HepG2 (cell line): Measurements from ENCODE around the gene BYSL.

ENCODE experiments used
- FOSL1 ChIP-seq: sonication (generic); formaldehyde crosslinking; IDR thresholded peaks from 2 replicates; pipeline ENCODE4 v1.9.0; 2021; ENCODE audit warnings: missing genetic modification reagents, borderline replicate concordance
- HOXD1 ChIP-seq: sonication (generic); formaldehyde crosslinking; IDR thresholded peaks from 2 replicates; pipeline ENCODE4 v1.5.0; 2020; ENCODE audit warnings: missing genetic modification reagents
- JUN ChIP-seq: sonication (generic); formaldehyde crosslinking; IDR thresholded peaks from 2 replicates; pipeline ENCODE4 v1.4.0; 2020; ENCODE audit warnings: mild to moderate bottlenecking, missing genetic modification reagents
- TCF7 ChIP-seq: sonication (generic); IDR thresholded peaks from 2 replicates; pipeline ENCODE4 v1.6.1; 2016; ENCODE audit warnings: antibody characterized with exemption, low read depth
- ZNF12 ChIP-seq: sonication (generic); formaldehyde crosslinking; IDR thresholded peaks from 2 replicates; pipeline ENCODE4 v1.5.0; 2020; ENCODE audit warnings: missing genetic modification reagents
- ZNF317 ChIP-seq: sonication (generic); formaldehyde crosslinking; IDR thresholded peaks from 2 replicates; pipeline ENCODE4 v1.5.0; 2020; ENCODE audit warnings: mild to moderate bottlenecking, missing genetic modification reagents
- ZNF331 ChIP-seq: sonication (generic); formaldehyde crosslinking; IDR thresholded peaks from 2 replicates; pipeline ENCODE4 v1.4.0; 2020; ENCODE audit warnings: missing genetic modification reagents
- ZNF33B ChIP-seq: sonication (generic); formaldehyde crosslinking; IDR thresholded peaks from 2 replicates; pipeline ENCODE4 v1.5.1; 2020; ENCODE audit warnings: mild to moderate bottlenecking, missing genetic modification reagents
- TF ChIP-seq, protein P1 (sequence below): IDR thresholded peaks from 2 replicates; pipeline ENCODE4 v1.6.1; 2016; ENCODE audit warnings: low read depth, borderline replicate concordance
- TF ChIP-seq, protein P2 (sequence below): sonication (generic); formaldehyde crosslinking; IDR thresholded peaks from 2 replicates; pipeline ENCODE4 v1.5.0; 2020; ENCODE audit warnings: mild to moderate bottlenecking, missing genetic modification reagents, moderate library complexity

DNA sequence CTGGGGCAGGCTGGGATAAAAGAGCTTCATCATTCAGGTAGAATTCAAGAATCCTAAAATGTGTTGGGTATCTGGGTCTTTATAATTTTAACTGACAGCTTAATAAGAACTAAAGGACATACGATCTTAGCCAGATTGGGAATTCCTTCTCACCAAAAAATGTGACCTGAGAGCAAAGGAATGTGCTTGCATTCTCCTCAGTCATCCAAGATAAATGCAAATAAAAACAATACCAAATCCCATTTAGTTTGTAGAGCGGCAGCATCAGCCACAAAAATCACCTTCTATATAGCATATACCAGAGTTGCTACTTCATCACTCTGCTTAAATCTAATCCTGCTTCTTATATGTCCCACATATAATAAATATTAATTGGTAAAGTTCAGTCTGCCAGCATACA, 43.1 kb upstream of the BYSL start:
- TF ChIP-seq, protein P1, sequence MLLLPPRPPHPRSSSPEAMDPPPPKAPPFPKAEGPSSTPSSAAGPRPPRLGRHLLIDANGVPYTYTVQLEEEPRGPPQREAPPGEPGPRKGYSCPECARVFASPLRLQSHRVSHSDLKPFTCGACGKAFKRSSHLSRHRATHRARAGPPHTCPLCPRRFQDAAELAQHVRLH (CRISPR knock-in tag), result no peak
- TF ChIP-seq HOXD1 (no peak), TCF7 (no peak), ZNF317 (CRISPR knock-in tag) (no peak), ZNF12 (CRISPR knock-in tag) (no peak), ZNF331 (CRISPR knock-in tag) (no peak), JUN (CRISPR knock-in tag) (no peak), FOSL1 (no peak), ZNF33B (CRISPR knock-in tag) (no peak)
- TF ChIP-seq, protein P2, sequence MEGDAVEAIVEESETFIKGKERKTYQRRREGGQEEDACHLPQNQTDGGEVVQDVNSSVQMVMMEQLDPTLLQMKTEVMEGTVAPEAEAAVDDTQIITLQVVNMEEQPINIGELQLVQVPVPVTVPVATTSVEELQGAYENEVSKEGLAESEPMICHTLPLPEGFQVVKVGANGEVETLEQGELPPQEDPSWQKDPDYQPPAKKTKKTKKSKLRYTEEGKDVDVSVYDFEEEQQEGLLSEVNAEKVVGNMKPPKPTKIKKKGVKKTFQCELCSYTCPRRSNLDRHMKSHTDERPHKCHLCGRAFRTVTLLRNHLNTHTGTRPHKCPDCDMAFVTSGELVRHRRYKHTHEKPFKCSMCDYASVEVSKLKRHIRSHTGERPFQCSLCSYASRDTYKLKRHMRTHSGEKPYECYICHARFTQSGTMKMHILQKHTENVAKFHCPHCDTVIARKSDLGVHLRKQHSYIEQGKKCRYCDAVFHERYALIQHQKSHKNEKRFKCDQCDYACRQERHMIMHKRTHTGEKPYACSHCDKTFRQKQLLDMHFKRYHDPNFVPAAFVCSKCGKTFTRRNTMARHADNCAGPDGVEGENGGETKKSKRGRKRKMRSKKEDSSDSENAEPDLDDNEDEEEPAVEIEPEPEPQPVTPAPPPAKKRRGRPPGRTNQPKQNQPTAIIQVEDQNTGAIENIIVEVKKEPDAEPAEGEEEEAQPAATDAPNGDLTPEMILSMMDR (CRISPR knock-in tag), result no peak
